Measurements from ENCODE around the gene FANCB.

GRCh38 chrX:14837155-14837554 lies 35.7 kb downstream of the FANCB start:
- TF ChIP-seq POLR2AphosphoS5 (IDR thresholded peaks at IDR 0.05; ENCODE audit: low read depth) = no peak
- TF ChIP-seq CTCF (IDR thresholded peaks at IDR 0.05; ENCODE audit: insufficient read depth, low read length) = no peak
- TF ChIP-seq GABPA (IDR thresholded peaks at IDR 0.05; ENCODE audit: low read depth) = no peak
